HEK293 (cell line): Measurements from ENCODE around the gene HSPA4.

Experiments
- CTCF ChIA-PET: fragments of 350-600 bp; formaldehyde crosslinking; extraction: SDS; loops from one replicate; lab custom pipeline; 2021; ENCODE audit warnings: antibody characterized with exemption; lab: Yijun Ruan, JAX
- POLR2A ChIA-PET: fragments of 300-600 bp; formaldehyde crosslinking; extraction: SDS; loops from one replicate; lab custom pipeline; 2020; ENCODE audit warnings: antibody characterized with exemption, inconsistent platforms; lab: Yijun Ruan, JAX
- H3K27ac ChIP-seq: fragments of 200-500 bp; sonication (Bioruptor generic); 2 replicates; pipeline ENCODE4 v1.5.1; 2014; ENCODE audit warnings: low read depth, low read length, control low read depth, inconsistent platforms; ENCODE audit errors: extremely low read depth
- H3K36me3 ChIP-seq, 2 experiments: fragments of 200-500 bp in 1 of 2; sonication (Bioruptor generic) in 1 of 2; 1 replicate in 1 of 2; 2 replicates in 1 of 2; pipeline ENCODE4 v1.5.1; 2014 to 2017; ENCODE audit warnings: inconsistent platforms in 2 of 2, low read length in 2 of 2; ENCODE audit not compliant: control insufficient read depth in 2 of 2, insufficient read depth in 1 of 2
- H3K4me1 ChIP-seq: fragments of 200-500 bp; sonication (Bioruptor generic); 2 replicates; pipeline ENCODE4 v1.5.1; 2014; ENCODE audit warnings: mild to moderate bottlenecking, low read length, inconsistent platforms; ENCODE audit not compliant: control insufficient read depth, insufficient read depth
- H3K4me3 ChIP-seq: 2 replicates; pipeline ENCODE4 v1.5.1; 2011; ENCODE audit warnings: low read depth, mild to moderate bottlenecking, control low read depth, low read length, moderate library complexity
- H3K9me3 ChIP-seq: fragments of 200-500 bp; sonication (Bioruptor generic); 2 replicates; pipeline ENCODE4 v1.5.1; 2014; ENCODE audit warnings: low read depth, low read length, inconsistent platforms; ENCODE audit not compliant: control insufficient read depth, insufficient read depth
- IKZF3 ChIP-seq: fragments of 450-650 bp; IDR thresholded peaks from 2 replicates; pipeline ENCODE4 v1.5.0; 2018; ENCODE audit warnings: missing biosample characterization, mild to moderate bottlenecking, missing genetic modification characterization, moderate library complexity
- PATZ1 ChIP-seq: fragments of 450-650 bp; formaldehyde crosslinking; IDR thresholded peaks from 2 replicates; pipeline ENCODE4 v1.5.1; 2016; ENCODE audit warnings: missing biosample characterization, missing genetic modification characterization
- PRDM10 ChIP-seq: fragments of 450-650 bp; formaldehyde crosslinking; IDR thresholded peaks from 2 replicates; pipeline ENCODE4 v1.5.1; 2016; ENCODE audit warnings: missing biosample characterization, missing genetic modification characterization
- PRDM4 ChIP-seq: fragments of 450-650 bp; formaldehyde crosslinking; IDR thresholded peaks from 2 replicates; pipeline ENCODE4 v1.5.1; 2017; ENCODE audit warnings: missing biosample characterization, missing genetic modification characterization
- SETDB1 ChIP-seq: IDR thresholded peaks from one replicate; pipeline ENCODE4 v1.6.1; 2017; ENCODE audit warnings: mild to moderate bottlenecking, low read length, moderate library complexity, mixed read lengths; ENCODE audit not compliant: insufficient read length
- TCF7L2 ChIP-seq: IDR thresholded peaks from 2 replicates; pipeline ENCODE4 v1.6.1; 2011; ENCODE audit warnings: low read depth, mild to moderate bottlenecking, inconsistent platforms, low read length, moderate library complexity, borderline replicate concordance
- ZBTB44 ChIP-seq: fragments of 450-650 bp; IDR thresholded peaks from 2 replicates; pipeline ENCODE4 v1.5.1; 2018; ENCODE audit warnings: missing biosample characterization, mild to moderate bottlenecking, missing genetic modification characterization
- ZFP41 ChIP-seq: fragments of 450-650 bp; formaldehyde crosslinking; IDR thresholded peaks from 2 replicates; pipeline ENCODE4 v1.5.1; 2016; ENCODE audit warnings: missing biosample characterization, missing genetic modification characterization, borderline replicate concordance
- ZNF133 ChIP-seq: fragments of 450-650 bp; formaldehyde crosslinking; IDR thresholded peaks from 2 replicates; pipeline ENCODE4 v1.5.1; 2016; ENCODE audit warnings: missing biosample characterization, missing genetic modification characterization
- ZNF138 ChIP-seq: fragments of 450-650 bp; formaldehyde crosslinking; IDR thresholded peaks from 2 replicates; pipeline ENCODE4 v1.5.1; 2016; ENCODE audit warnings: missing biosample characterization, missing genetic modification characterization, borderline replicate concordance
- ZNF157 ChIP-seq: fragments of 450-650 bp; formaldehyde crosslinking; IDR thresholded peaks from 2 replicates; pipeline ENCODE4 v1.5.1; 2016; ENCODE audit warnings: missing biosample characterization, missing genetic modification characterization
- ZNF292 ChIP-seq: fragments of 450-650 bp; formaldehyde crosslinking; IDR thresholded peaks from 2 replicates; pipeline ENCODE4 v1.5.1; 2016; ENCODE audit warnings: low read depth, missing biosample characterization, missing genetic modification characterization, borderline replicate concordance
- ZNF394 ChIP-seq: fragments of 450-650 bp; formaldehyde crosslinking; IDR thresholded peaks from 2 replicates; pipeline ENCODE4 v1.5.1; 2016; ENCODE audit warnings: missing biosample characterization, missing genetic modification characterization, mild to moderate bottlenecking, moderate library complexity, borderline replicate concordance
- ZNF571 ChIP-seq: fragments of 450-650 bp; formaldehyde crosslinking; IDR thresholded peaks from 2 replicates; pipeline ENCODE4 v1.5.0; 2017; ENCODE audit warnings: missing biosample characterization, missing genetic modification characterization
- ZNF704 ChIP-seq: fragments of 450-650 bp; formaldehyde crosslinking; IDR thresholded peaks from 2 replicates; pipeline ENCODE4 v1.5.1; 2016; ENCODE audit warnings: missing biosample characterization, missing genetic modification characterization
- ZNF837 ChIP-seq: fragments of 450-650 bp; formaldehyde crosslinking; IDR thresholded peaks from 2 replicates; pipeline ENCODE4 v1.5.1; 2016; ENCODE audit warnings: missing biosample characterization, missing genetic modification characterization
- ZSCAN5A ChIP-seq: fragments of 450-650 bp; formaldehyde crosslinking; IDR thresholded peaks from 2 replicates; pipeline ENCODE4 v1.5.1; 2016; ENCODE audit warnings: missing biosample characterization, missing genetic modification characterization

Gene HSPA4

GRCh38 chr5:133123297-133123696 is 71.5 kb downstream of the HSPA4 start:
- H3K36me3 ChIP-seq, result no peaks in the 10 kb centered on the region
- H3K4me3 ChIP-seq, result no peak overlapping the region
- H3K27ac ChIP-seq, result no peak overlapping the region
- POLR2A ChIA-PET, result no interaction called here
- H3K4me1 ChIP-seq, result no peaks in the 10 kb centered on the region
- CTCF ChIA-PET, result interaction anchor here (0.6 to 1.8 kb wide), 2 partner anchors 12 to 165 kb away, joined by 3 to 8 read pairs; no protein-coding TSS in a partner anchor
- no peaks in the 10 kb centered on the region for H3K9me3 ChIP-seq
- TF ChIP-seq ZFP41 (no peak), TCF7L2 (no peak), ZBTB44 (no peak), ZNF292 (tag by site-specific recombination) (no peak), ZNF133 (tag by site-specific recombination) (no peak), PATZ1 (tag by site-specific recombination) (no peak), SETDB1 (no peak), ZNF394 (tag by site-specific recombination) (no peak), PRDM10 (tag by site-specific recombination) (no peak), ZNF138 (tag by site-specific recombination) (no peak), ZNF157 (tag by site-specific recombination) (no peak), PRDM4 (tag by site-specific recombination) (no peak), ZNF571 (tag by site-specific recombination) (no peak), ZSCAN5A (tag by site-specific recombination) (no peak), ZNF837 (tag by site-specific recombination) (no peak), IKZF3 (tag by site-specific recombination) (no peak), ZNF704 (tag by site-specific recombination) (no peak)
